Activated T-cell treated with anti-CD3 and anti-CD28 coated beads for 1 hour (primary cell): ENCODE data around the gene NXPH3.

Experiments used
- DNase-seq: peaks from one replicate; pipeline ENCODE4 v3.0.0-alpha.2; 2020; ENCODE audit warnings: low read depth

The NXPH3 gene

GRCh38 chr17:49576088-49576916 lies 631 bp downstream of the NXPH3 start:
- DNase-seq, result no peak

GRCh38 chr17:49576917-49577649 lies 1.4 kb downstream of the NXPH3 start:
- no peak for DNase-seq

DNA sequence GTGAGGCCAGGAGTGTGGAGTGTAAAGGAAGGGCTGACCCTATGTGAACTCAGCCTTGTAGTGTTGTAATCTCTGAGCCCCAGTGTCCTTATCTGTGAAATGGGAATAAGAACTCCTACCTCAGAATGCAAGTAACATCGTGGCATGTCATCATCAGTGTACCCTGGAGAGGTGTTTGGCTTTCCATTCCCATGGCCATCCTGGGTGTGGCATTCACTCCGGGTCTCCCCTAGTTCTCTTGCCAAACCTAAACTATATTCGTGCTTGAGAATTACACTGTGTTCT lies 1.9 kb downstream of the NXPH3 start:
- DNase-seq, result no peak

GRCh38 chr17:49577963-49578362 lies 2.3 kb downstream of the NXPH3 start:
- no peak for DNase-seq

DNA sequence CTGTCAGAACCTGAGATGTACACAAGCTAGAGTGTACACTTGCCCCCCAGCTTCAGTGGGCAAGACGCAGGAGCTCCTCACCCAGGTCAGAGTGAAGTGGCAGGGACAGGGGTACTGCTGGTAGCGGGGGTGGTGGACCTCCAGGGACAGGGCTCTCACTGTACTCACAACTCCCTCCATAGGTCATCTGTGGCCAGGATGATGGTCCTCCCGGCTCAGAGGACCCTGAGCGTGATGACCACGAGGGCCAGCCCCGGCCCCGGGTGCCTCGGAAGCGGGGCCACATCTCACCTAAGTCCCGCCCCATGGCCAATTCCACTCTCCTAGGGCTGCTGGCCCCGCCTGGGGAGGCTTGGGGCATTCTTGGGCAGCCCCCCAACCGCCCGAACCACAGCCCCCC lies 2.7 kb downstream of the NXPH3 start:
- DNase-seq, result no peak

DNA sequence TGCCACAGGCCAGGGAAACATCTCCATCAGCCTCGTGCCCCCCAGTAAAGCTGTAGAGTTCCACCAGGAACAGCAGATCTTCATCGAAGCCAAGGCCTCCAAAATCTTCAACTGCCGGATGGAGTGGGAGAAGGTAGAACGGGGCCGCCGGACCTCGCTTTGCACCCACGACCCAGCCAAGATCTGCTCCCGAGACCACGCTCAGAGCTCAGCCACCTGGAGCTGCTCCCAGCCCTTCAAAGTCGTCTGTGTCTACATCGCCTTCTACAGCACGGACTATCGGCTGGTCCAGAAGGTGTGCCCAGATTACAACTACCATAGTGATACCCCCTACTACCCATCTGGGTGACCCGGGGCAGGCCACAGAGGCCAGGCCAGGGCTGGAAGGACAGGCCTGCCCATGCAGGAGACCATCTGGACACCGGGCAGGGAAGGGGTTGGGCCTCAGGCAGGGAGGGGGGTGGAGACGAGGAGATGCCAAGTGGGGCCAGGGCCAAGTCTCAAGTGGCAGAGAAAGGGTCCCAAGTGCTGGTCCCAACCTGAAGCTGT lies 3.4 kb downstream of the NXPH3 start:
- no peak for DNase-seq

GRCh38 chr17:49579522-49579921 lies 3.9 kb downstream of the NXPH3 start:
- no peak for DNase-seq

DNA sequence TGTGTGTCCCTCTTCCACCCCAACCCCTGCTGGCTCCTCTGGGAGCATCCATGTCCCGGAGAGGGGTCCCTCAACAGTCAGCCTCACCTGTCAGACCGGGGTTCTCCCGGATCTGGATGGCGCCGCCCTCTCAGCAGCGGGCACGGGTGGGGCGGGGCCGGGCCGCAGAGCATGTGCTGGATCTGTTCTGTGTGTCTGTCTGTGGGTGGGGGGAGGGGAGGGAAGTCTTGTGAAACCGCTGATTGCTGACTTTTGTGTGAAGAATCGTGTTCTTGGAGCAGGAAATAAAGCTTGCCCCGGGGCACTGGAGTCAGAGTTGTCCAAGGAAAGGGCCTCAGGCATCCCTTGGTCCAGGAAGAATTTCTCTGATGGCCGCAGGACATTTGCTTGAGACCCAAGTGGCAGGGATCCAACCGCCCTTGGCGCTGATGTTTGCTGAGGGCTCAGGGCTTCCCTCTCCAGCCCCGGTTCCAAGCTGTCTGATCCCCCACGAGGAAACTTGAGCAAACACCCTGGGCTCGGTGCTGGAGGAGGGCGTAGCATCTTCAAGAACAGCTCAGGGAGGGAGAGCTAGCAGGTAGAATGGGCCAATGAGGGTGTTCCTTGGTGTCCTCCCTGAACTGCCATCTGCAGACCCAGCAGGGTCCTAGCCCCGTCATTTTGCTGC lies 4.5 kb downstream of the NXPH3 start:
- no peak for DNase-seq

DNA sequence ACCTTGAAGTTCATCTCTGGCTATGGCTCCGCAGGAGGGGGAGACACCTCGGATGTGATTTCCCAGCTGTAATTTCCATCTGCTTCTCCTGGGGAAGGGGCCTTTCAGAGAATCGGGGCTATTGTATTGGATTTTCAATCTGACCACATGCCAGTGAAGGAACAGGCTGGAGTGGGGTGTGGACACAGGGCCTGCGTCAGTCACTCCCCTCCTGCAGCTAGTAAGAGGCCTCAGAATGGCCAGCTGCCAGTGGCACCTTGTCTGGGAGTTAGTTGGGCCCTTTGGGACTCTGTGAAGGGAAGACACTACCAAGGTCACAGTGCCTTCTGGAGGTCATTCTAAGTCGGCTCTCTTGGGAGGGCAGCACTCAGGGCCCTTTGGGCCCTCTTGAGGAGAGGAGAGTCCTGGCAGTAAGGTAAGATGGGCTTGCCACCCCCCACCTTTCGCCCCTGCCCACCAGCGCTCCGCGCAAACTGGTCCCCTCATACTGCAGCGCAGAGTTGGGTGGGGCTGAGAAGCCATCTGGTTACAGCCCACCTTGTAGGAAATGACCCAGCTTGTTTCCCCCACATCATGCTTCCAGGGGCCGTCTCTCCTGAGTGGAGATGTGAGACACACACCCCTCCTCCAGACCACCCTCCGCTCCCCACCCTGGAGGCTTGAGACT lies 5.4 kb downstream of the NXPH3 start:
- DNase-seq, result no peak

- DNase-seq, result no peak
These were observed 6.0 kb downstream of the NXPH3 start for GRCh38 chr17:49581648-49581998.

DNA sequence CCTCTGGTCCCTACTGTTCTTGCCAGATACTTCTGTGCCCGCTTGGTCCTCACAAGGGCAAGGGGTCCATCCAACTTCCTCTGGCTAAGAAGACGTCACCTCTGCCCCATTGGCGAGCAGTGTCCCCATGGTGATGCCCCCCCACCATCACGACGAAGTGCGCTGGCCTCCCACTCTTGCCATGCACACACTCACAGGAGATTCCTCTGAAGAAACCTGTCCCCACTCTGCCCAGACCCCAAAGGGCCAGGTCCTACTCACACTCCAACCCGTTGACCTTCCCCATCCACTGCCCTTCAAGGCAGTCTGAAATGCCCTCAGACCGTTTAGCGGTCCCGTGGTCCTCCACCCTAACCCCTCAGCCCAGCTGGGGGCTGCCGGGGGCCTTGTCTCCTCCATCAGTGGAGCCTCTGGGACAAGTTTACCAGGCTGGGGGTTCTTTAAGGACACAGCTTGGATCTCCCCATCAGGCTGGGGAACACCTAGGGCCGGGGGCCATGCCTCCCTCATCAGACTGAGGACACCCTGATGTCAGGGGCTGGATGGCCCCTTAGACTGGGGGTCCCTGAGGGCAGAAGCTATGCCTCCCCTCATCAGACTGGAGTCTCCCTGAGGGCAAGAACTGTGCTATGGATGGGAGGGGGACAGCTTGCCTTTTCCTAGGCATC lies 6.5 kb downstream of the NXPH3 start:
- no peak for DNase-seq

DNA sequence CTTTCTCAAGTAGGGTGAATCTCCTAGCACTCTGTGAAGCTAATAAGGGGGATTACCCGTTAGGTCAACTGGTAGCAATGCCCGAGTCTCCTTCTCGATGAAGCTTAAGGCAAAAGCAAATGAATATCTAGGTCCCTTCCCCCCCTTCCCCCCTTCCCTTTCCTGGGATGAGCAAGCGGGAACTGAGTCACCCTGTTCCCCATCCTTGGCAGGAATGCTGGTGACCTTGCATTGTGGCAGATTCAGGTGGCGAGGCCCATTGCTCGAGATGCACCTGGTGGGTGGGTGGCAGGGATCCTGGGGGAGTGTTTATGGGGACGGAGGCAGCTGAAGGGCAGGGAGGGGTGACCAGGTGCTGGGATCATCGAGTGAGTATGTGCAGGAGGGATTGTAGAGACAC lies 7.1 kb downstream of the NXPH3 start:
- no peak for DNase-seq

DNA sequence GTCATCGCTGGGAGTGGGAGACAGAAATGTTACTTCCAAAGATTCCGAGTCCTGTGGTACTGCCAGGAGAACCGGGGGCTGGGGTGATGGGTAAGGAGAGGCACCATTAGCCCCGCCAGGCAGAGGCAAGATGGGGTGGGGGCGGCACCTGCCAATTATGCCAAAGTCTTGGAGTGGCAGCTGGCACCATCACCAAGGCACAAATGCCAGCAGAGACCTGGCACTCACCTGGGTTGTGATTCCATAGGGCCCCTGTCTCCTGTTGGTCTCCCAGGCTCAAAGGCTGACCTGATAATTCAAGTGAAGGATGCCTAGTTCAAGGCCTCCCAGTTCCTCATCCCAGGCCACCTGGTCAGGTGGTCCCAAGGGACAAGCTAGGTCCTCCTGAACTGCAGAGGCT lies 7.6 kb downstream of the NXPH3 start:
- DNase-seq, result no peak

DNA sequence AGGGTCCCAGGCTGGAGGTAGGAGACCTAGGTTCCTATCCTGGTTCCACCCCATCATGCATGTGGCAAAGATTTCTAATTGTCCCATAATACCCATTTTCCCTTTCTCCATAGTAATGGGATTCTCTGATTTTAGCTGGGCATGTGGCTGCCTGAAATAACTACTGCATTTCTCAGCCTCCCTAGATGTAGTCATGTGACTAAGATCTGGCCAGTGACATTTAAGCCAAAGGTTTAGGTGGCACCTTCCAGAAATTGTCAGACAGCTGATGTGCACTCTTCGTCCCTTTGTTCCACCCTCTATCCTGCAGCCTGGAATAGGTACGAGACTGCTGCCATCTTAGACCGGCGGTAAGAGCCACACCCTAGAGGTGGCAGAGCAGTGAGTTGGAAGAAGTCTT lies 8.2 kb downstream of the NXPH3 start:
- DNase-seq, result no peak

GRCh38 chr17:49585422-49586027 lies 9.9 kb downstream of the NXPH3 start:
- DNase-seq, result no peak

- DNase-seq, result no peak
These were observed 11.8 kb downstream of the NXPH3 start for GRCh38 chr17:49587366-49588073.

GRCh38 chr17:49588312-49588711 lies 12.6 kb downstream of the NXPH3 start:
- no peak for DNase-seq

DNA sequence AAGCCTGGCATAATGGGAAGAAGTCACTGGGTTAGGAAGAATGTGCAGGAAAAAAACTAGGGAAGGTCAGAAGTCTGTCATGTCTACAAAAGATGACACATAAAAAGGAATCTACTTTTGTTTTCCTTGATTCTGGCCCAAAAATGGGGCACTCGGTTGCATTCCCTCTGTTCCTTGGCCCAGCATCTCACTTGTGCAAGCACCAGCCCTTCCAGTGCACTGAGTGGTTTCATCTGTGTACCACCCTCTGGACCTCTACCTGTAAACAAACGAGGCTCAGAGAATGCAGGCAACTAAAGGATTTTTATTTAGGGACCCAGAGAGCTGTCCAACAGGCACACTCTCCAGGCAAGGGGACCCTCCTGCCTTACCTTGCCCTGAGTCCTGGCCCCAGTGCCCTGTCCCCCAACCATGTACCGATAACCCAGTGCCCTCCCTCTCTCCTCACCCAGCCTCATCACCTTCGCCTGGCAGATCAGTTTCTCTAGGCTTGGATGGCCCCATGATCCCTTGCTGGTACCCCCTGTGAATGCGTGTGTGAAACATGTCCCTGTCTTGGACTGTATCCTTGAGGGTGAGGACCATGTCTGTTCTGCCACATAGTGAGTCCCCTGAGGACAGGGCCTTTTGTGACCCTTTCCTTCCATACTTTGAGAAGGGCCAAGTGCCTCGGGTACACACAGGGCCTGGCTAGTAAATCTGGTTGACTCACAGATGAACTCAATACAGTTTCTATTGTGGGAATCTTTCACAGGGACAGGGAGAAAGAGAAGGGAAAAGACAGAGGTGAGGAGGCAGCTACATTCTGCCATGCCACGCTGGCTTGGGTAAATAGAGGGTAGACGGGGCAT lies 13.3 kb downstream of the NXPH3 start:
- DNase-seq, result no peak

DNA sequence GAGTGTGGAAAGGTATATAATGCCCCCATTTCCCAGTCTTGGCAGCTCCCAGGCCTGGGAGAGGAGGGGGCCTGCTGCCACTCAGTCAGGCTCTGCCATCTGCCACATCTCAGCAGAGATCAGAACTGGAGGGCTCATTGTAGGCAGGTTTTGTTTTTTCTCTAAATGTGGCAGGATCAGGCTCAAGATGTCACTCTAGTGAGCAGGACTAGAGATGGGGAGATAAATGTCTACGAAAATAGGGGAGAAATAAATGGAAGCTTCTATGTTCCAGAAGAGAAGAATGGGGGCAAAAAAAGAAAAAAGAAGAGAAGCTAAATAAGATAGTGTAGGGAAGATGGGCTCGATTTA lies 13.9 kb downstream of the NXPH3 start:
- no peak for DNase-seq

DNA sequence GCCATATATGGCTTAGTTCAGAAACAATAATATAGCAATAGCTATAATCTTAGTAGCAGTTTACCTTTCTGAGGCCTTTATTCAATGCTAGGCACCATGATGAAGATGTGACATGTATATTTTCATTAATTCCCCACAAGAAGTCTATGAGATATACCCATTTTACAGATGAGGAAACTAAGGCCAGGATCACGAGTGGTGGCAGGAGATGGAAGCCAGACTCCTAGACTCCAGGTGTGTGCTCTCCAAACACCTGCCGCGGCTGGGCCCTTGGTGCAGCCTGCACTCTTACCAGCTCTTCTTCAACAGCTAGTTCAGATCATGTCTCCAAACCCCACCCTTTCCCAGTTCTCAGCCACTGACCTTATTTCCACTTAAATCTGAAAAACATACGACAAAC lies 15.2 kb downstream of the NXPH3 start:
- DNase-seq, result no peak
